ENCODE measurements around the gene TCTN3.
"Not testable (repeated sequence)": the region's sequence is repeated elsewhere in the genome, so short reads cannot be mapped to it uniquely, and the experiment has no call there.

Gene TCTN3

DNA sequence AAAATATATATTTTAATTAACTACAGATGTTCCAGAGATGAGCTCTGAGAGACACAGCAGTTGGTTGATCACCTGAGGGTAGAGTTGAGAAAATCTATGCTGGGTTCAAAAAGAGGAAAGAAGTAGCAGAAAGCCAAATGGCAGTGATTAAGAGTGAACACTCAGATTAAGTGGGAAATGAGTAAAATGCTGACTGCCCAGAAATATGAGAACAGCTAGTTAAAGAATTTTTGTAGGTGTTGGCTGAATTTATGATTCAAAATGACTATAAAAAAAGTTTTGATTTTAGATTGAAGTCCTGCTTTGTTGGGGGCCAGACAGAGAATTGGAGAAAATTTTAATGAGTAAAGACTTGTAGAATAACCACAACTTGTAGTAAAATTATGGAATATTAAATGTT, 9.8 kb downstream of the TCTN3 start:
- no peak for DNase-seq (ENCODE audit: low read depth)

DNA sequence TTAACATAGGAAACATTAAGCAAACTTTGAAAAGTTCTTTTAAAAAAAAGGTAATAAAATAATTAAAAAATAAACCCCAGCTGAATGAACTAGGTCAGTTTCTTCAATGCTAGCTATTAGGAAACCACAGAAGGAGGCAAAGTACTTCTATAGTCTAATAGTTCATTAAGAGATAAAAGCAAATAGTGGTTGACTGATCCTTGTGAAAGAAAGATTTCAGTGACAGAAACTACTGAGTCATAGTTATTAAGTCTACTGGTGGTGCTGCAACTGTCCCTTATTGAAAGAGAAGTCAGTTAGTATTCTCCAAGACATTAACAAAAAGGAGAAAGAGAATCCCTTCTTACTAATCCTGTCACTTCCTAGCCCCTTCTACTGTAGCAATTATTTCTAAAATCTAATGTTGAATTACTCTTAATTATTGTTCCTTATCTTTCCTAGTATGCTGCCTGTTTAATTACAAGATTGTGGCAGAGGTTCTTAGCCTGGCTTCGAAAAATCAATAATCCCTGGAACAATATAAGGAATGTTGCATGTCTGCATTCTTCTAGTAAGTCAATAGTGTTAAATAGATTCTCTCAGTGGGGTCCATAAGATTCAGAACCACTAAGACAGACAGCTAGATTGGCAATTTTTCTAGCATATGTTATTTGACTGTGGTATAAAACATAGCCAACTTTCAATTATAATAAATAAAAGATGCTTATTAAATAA, 18.2 kb downstream of the TCTN3 start:
- DNase-seq (ENCODE audit: low read depth), result no peak

DNA sequence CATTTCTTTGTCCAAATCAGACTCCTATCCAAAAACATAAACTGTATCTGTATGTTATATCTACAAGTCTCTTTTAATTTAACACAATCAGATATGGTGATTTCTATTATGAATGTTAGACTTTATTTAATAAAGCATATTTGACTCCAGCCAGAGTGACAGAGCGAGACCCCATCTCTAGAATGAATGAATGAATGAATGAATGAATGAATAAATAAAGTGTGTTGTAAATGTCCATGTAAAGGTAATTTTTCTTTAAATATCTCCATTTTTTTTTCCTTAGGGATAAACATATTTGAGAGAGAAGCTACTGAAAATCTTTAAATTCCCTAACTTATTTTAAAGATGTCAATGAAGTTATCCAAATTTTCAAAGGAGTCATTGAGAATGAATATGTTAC, 19.1 kb downstream of the TCTN3 start:
- no peak for DNase-seq (ENCODE audit: low read depth)

- DNase-seq (ENCODE audit: low read depth), result not testable (repeated sequence)
Measured at GRCh38 chr10:95672641-95673040, 21.1 kb downstream of the TCTN3 start.

DNA sequence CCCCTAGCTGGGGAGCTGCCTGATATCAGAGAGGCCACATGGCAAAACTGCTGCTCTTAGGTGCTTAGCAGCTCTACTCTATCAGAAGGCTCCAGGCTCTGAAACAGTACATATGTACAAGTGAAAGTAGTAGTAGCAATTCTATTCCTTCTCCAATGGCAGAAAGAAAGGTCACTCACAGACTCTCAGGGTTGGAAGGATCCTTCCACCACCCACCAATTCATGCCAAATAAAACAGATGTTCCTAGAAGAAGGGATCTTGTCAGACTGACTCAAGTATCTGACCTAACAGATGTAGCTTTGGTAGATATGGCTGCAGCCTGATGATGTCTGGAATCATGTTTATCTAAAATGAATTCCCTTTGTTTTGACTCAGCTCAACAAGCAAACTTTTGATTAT, 29.2 kb downstream of the TCTN3 start:
- no peak for DNase-seq (ENCODE audit: low read depth)

GRCh38 chr10:95663496-95663895, 30.2 kb downstream of the TCTN3 start:
- no peak for DNase-seq (ENCODE audit: low read depth)

DNA sequence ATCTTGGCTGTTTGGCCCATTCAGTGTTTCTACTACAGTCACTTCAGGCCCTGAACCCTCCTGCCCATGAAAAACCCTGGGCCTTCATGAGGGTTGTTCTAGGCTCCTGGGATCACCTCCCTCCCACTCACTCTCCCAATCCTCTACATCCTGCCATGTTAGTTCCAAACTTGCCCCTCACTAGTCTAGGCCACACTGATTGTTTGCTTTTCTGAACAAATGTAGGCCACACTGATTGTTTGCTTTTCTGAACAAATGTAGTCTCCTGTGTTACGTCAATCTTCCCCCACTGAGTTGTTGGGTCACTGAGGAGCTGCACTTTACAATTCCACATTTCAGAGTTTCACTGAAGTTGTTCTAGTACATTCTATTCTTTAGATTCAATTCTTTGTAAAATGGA, 31.9 kb downstream of the TCTN3 start:
- DNase-seq (ENCODE audit: low read depth), result no peak

DNA sequence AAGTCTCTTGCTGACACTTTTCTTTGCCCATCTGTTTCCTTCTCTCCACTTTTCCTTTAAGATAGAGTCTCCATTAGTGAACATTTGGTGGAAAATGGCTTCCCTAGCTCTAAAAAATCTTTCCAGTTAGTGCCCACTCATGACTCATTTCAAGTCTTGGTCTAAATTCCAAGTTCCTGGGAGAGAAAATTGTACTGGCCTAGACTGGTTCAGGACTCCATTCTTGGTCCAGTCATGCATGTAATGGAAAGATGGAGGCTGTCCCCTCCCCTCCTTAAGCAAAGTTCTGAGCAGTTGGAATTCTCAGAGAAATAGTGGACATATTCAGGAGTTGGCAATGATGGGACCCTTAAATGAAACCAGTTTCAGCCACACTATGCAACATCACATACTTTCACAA, 33.4 kb downstream of the TCTN3 start:
- no peak for DNase-seq (ENCODE audit: low read depth)

DNA sequence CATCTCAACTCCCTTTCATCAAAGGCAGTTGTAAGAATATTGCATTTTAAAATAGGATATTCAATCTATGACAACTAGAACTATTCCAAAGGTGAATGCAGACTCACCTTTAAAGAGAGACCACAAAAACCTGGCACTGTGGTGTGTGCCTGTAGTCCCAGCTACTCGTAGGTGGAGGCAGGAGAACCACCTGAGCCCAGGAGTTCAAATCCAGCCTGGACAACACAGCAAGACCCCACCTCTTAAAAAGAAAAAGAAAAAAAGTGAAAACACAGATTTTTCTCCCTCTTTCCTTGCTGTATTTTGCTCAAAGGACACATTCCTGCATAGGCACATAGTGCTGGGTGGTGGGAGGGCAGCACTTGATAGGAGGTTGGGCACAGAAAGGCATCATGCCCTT, 36.5 kb downstream of the TCTN3 start:
- no peak for DNase-seq (ENCODE audit: low read depth)

- peak; percentile 86 for DNase-seq (ENCODE audit: low read depth)
Measured at GRCh38 chr10:95656291-95657164, 37.2 kb downstream of the TCTN3 start, which contains the start of gene ALDH18A1. Gene ALDH18A1 (minus strand): TSS chr10:95656711. CDS start chr10:95653377, 3,334 bp downstream.

DNA sequence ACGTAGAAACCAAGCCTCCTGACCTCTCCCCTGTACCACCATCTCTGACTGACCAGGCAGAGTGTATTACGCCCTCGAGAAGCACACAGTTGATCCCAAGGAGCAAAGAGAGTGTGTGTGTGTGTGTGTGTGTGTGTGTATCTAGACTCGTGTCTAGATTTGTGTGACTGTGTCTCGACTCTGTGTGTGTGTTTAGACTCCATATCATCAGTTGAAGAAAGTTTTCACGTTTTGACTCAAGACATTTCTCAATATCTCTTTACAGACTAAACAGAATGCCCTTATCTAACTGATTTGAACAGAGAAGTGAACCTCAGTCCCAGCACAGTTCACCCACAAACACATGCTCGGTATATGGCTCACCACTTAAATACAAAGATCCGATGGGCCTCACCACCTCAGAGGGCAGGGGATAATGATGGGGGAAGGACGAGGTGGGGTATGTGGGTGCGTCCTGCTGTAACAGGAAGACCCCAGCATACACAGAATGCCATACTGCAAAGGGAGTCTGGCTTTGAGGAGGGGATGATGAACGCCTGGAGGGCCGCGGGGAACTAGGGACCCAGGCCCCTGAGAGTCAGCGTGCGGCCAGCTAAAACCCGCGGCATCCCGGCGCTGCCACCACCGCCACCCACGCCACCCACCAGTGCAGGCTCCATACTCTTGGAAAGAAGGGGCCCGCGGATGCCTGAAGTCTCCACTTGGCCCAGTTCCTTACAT, 38.0 kb downstream of the TCTN3 start:
- DNase-seq (ENCODE audit: low read depth), result no peak

DNA sequence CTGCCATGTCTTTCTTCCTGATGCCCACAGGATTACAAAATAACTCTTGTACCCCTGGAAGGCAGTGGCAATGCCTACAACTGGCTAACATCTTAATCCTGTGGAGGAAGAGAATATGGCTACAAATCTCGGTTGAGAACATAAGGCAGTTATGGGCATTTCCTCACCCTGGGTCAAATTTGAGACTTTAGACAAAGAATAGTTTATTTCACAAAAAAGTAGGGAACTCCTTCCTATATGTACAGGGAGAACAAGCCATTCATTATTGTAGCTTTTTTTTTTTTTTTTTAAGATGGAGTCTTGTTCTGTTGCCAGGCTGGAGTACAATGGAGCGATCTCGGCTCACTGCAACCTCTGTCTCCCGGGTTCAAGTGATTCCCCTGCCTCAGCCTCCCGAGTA, 39.8 kb downstream of the TCTN3 start:
- DNase-seq (ENCODE audit: low read depth), result no peak

DNA sequence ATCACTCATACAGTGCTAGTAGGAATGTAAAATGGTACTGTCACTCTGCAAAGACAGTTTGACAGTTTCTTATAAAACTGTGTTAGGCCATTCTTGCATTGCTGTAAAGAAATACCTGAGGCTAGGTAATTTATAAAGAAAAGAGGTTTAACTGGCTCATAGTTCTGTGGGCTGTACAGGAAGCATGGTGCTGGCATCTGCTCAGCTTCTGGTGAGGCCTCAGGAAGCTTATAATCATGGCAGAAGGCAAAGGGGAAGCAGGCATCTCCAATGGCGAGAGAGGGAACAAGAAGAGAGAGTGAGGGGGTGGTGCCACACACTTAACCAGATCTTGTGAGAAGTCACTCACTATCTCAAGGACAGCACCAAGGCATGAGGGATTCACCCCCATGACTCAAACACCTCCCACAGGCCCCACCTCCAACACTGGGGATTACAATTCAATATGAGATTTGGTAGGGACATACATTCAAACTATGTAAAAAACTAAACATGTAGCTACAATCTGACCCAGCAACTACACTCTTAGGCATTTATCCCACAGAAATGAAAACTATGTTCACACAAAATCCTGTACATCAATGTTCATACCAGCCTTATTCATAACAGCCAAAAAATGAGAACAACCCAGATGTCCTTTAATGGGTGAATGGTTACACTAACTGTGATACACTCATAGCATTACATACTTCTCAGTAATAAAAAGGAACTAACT, 42.2 kb downstream of the TCTN3 start:
- DNase-seq (ENCODE audit: low read depth), result no peak

- no peak for DNase-seq (ENCODE audit: low read depth)
Measured at GRCh38 chr10:95650232-95650631, 43.5 kb downstream of the TCTN3 start.

DNA sequence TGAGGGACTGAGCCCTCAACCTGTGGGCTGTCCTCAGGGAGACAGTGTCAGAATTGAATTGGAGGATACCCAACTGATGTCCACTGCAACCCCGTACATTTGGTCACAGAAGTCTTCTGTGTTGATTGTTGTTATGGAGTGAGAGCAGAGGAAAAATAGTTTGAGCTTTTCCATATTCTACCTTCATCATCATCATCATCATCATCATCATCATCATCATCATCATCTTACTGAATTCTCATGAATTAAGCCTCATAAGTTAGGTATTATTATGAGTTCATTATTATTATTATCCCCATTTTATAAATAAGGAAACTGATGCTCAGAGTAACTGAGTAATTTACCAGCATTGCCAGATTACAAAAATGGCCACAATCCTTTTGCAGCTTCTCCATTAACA, 45.6 kb downstream of the TCTN3 start:
- no peak for DNase-seq (ENCODE audit: low read depth)

GRCh38 chr10:95646160-95646559, 47.6 kb downstream of the TCTN3 start:
- DNase-seq (ENCODE audit: low read depth), result no peak

DNA sequence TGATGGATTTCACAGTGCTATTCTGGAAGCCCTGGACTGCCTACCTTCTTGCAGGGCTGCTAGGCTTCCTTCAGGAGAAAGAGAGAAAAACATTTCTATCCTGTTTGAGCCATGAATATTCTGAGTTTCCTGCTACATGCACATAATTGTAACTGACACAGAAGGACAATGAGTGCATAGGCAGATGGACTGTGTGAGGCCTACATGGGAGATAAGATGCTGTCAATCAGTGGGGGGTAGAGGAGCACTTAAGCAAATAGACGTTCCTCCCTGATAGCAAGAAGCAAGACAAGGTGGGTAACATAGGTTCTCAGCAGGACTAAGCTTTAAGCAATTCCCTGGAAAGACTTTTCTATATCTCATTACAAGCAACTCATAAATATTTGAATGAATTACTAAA, 48.8 kb downstream of the TCTN3 start:
- DNase-seq (ENCODE audit: low read depth), result no peak

- no peak for DNase-seq (ENCODE audit: low read depth)
Measured at GRCh38 chr10:95640891-95641315, 52.8 kb downstream of the TCTN3 start.

DNA sequence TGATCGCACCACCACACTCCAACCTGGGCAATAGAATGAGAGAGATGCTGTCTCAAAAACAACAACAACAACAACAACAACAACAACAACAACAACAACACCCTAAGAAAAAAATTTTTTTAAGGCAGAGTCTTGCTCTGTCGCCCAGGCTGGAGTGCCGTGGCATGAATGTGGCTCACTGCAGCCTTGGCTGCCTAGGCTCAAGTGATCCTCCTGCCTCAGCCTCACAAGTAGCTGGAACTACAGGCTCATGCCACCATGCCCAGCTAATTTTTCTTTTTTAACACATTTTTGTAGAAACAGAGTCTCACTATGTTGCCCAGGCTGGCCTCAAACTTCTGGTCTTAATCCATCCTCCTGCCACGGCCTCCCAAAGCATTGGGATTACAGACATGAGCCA, 55.8 kb downstream of the TCTN3 start:
- no peak for DNase-seq (ENCODE audit: low read depth)

DNA sequence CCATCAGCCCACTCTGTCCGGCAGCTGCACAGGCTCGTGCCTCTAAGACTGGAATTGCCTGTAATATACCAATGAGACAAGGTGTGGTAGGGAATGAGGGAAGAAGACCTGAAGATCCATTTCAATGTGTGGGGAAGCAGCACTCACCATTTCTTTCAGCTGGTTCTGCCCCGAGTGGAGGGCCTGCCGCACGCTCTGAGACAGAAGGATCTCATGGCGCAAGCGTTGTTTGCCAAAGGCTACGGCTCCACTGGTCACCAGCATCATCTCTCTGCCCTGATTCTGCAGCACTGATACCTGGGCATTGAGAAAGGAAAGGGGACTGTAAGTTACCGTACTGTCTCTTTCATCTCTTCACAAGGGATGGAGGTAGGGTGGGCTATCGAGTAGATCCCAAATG, 56.6 kb downstream of the TCTN3 start:
- DNase-seq (ENCODE audit: low read depth), result no peak

DNA sequence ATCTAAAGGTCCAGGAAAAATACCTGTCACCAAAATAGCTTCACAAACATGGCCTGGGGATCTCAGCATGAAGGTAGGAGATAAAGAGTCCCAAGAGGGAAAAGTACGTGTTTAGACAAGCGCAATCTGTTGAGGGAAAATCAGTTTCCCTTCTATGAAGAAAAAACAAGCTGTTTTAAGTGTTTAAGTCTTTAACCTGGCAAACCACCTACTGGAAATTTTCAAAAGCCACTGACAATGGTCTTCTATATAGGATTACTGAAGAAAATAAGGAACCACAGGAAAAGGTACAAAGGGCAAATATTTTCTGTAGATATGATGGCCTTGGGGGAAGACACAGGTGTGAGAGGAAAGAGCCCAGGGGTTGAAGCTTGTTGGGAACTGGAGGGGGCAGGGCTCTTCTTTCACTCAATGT, 58.4 kb downstream of the TCTN3 start:
- DNase-seq (ENCODE audit: low read depth), result no peak

GRCh38 chr10:95628786-95629185, 64.9 kb downstream of the TCTN3 start:
- DNase-seq (ENCODE audit: low read depth), result no peak

All from activated T-cell treated with anti-CD3 and anti-CD28 coated beads for 1 hour (primary cell).